Endothelial cell (in vitro differentiated cells): Measurements from ENCODE around the gene MLYCD. TPM values are rescaled to one million over a fixed set of nuclear protein-coding genes. Genes with fewer than 3 reads are reported as not detected.

ENCODE experiments used
- DNase-seq: peaks from one replicate; pipeline ENCODE4 v3.0.0; 2021; ENCODE audit warnings: low spot score
- H3K27ac Mint-ChIP-seq: one replicate; pipeline ENCODE4 v1.8.0; 2021; ENCODE audit warnings: mixed read lengths, inconsistent platforms; ENCODE audit not compliant: unreplicated experiment
- H3K27me3 Mint-ChIP-seq: one replicate; pipeline ENCODE4 v1.8.0; 2021; ENCODE audit warnings: mild to moderate bottlenecking, moderate library complexity, mixed read lengths, inconsistent platforms; ENCODE audit not compliant: unreplicated experiment
- H3K36me3 Mint-ChIP-seq: one replicate; pipeline ENCODE4 v1.8.0; 2021; ENCODE audit warnings: mild to moderate bottlenecking, low read depth, mixed read lengths, inconsistent platforms; ENCODE audit not compliant: unreplicated experiment
- H3K4me1 Mint-ChIP-seq: one replicate; pipeline ENCODE4 v1.8.0; 2021; ENCODE audit warnings: mild to moderate bottlenecking, mixed read lengths, inconsistent platforms; ENCODE audit not compliant: unreplicated experiment
- H3K4me3 Mint-ChIP-seq: one replicate; pipeline ENCODE4 v1.8.0; 2021; ENCODE audit warnings: mild to moderate bottlenecking, mixed read lengths, inconsistent platforms; ENCODE audit not compliant: unreplicated experiment
- H3K9me3 Mint-ChIP-seq: one replicate; pipeline ENCODE4 v1.8.0; 2021; ENCODE audit warnings: mixed read lengths, inconsistent platforms; ENCODE audit not compliant: unreplicated experiment
- total RNA-seq: library from RNA; stranded (reverse); fragmentation: NEBNext Ultra II Directional; extraction: Animal tissue kit (Norgen Biotek cat#: 25700); gene quantifications from one replicate; pipeline ENCODE4 v1.2.1, GENCODE V29; 2021; ENCODE audit not compliant: unreplicated experiment
- TF ChIP-seq, protein P1 (sequence below): fragments of 200-600 bp; sonication (generic); IDR thresholded peaks from one replicate; pipeline ENCODE4 v1.5.0; 2021; ENCODE audit warnings: antibody characterized with exemption; ENCODE audit not compliant: unreplicated experiment

Gene MLYCD
- total RNA-seq, 1 donor from 2014 or later: 3.0 TPM

DNA sequence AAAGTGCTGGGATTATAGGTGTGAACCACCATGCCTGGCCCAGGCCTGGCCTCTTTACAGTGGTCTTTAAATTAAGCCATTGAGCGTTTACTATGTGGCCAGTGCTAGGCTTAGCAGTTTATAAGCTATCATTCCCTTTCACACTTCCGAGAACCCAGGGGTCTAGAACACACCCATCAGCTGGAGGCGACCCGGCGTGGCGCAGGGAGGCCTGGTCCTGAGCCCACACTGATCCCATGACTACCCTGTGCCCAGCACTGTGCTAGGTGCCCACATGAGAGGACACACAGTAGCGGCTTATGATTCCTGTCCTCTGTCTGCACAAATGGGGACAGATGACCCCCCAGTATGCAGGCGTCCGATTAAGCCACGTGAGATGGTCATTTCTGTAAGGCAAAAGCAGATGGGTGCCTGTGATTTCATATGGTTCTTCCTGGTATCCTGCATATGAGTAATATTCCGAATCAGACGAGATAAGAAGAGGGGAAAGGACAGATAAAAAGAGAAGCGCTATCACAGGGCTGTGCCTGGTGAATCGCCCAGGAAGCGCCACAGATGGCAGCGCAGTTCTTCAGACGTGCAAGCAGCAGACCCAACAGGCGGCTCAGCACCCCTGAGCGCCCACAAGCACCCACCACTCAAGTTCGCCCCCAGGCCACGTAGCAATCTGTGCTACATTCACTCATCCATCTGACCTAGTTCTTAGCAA is 59.4 kb downstream of the MLYCD start:
- TF ChIP-seq, protein P1, sequence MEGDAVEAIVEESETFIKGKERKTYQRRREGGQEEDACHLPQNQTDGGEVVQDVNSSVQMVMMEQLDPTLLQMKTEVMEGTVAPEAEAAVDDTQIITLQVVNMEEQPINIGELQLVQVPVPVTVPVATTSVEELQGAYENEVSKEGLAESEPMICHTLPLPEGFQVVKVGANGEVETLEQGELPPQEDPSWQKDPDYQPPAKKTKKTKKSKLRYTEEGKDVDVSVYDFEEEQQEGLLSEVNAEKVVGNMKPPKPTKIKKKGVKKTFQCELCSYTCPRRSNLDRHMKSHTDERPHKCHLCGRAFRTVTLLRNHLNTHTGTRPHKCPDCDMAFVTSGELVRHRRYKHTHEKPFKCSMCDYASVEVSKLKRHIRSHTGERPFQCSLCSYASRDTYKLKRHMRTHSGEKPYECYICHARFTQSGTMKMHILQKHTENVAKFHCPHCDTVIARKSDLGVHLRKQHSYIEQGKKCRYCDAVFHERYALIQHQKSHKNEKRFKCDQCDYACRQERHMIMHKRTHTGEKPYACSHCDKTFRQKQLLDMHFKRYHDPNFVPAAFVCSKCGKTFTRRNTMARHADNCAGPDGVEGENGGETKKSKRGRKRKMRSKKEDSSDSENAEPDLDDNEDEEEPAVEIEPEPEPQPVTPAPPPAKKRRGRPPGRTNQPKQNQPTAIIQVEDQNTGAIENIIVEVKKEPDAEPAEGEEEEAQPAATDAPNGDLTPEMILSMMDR: no peak
- Mint-ChIP-seq H3K9me3 (no peaks in the 10 kb centered on the region), H3K27ac (no peak overlapping the region), H3K4me3 (no peak overlapping the region), H3K27me3 (peaks cover 8% of the 10 kb centered on the region), H3K36me3 (no peaks in the 10 kb centered on the region), H3K4me1 (no peaks in the 10 kb centered on the region)
- DNase-seq: no peak

DNA sequence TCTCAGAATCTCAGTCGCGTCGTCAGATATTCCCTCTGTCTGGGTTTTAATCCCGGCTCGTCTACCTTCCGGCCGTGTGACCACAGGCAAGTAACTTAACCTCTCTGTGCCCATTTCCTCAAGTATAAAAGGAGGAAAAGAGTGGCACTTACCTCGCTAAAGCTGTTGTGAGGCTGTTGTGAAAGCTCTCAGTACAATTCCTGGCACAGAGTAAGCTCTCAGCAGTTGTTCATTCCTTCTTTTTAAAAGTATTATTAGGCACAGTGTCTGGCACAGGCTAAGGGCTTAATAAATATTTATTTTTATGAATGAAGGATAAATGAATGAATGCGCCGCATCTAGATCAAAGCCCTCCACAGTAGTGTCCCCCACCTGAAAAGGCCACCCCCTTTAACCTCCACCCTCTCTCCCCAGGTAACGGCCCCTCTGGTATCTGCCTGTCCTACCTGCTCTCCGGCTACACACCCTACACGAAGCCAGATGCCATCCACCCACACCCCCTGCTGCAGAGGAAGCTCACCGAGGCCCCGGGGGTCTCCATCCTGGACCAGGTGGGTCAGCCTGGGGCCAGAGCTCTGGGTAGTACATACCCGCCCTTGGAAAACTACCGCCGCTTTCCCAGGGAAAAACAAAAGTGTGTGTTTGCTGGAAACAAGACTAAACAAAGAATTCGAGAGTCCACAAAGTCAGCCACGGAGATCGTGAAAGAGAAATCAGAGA is 60.1 kb downstream of the MLYCD start:
- Mint-ChIP-seq H3K4me3 (no peak overlapping the region), H3K36me3 (no peaks in the 10 kb centered on the region), H3K9me3 (no peaks in the 10 kb centered on the region), H3K27me3 (peaks cover 8% of the 10 kb centered on the region), H3K4me1 (no peaks in the 10 kb centered on the region), H3K27ac (no peak overlapping the region)
- TF ChIP-seq, protein P1: no peak
- no peak for DNase-seq

DNA sequence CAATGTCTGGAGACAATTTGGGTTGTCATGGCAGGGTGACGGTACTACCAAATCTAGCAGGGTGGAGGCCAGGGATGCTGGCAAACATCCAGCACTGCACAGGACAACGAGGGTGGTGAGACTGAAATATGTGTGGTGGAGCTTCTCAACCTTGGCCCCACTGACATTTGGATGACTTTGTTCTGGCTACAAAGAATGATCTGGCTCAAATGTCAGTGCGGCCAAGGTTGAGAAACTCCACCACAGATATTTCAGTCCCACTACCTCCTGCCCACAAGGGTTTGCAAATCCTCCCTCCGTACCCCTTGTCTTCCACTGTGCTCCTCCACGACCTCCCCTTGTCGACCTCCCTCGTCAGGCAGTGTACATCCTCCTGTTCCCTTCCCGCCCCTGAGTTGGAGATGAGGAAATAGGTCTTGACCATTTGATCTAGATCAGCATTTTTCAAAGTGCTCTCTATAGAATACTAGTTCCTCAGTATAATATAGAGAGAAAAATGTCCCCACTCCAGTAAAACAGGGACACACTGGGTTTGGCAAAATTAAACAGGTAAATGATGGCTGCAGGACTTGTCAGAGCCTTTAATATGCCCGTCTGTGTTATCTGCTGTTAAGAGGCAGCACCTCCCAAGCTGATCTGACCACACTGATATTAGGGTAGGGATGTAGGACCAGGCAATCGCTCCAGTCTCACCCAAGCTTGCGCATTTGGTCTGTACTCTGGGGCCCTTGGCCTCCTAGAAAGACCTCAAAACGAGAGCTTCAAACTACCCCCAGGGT is 60.9 kb downstream of the MLYCD start:
- H3K4me3 Mint-ChIP-seq: no peak overlapping the region
- TF ChIP-seq, protein P1: no peak
- peaks cover 8% of the 10 kb centered on the region for H3K27me3 Mint-ChIP-seq
- no peaks in the 10 kb centered on the region for H3K9me3 Mint-ChIP-seq
- no peak overlapping the region for H3K27ac Mint-ChIP-seq
- no peak for DNase-seq
- no peaks in the 10 kb centered on the region for H3K36me3 Mint-ChIP-seq
- no peaks in the 10 kb centered on the region for H3K4me1 Mint-ChIP-seq

DNA sequence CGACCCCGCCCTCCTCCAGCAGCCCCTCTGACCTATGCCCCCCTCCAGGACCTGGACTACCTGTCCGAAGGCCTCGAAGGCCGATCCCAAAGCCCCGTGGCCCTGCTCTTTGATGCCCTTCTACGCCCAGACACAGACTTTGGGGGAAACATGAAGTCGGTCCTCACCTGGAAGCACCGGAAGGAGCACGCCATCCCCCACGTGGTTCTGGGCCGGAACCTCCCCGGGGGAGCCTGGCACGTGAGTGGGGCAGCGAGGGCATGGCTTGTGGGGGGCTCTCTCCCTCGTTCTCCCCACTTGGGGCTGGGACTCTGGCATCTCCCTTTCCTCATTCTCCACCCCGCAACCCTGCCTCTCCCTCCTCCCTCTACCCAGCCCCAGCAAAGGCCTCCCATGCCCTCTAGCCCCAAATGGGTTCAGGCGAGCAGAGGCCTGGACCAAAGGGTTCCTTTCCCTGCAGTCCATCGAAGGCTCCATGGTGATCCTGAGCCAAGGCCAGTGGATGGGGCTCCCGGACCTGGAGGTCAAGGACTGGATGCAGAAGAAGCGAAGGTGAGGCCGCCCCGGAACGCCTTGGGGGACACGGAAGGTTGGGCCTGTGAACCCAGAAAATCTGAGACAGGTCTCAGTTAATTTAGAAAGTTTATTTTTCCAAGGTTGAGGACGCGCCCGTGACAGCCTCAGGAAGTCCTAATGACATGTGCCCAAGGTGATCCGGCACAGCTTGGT is 61.8 kb downstream of the MLYCD start:
- Mint-ChIP-seq H3K27ac (no peak overlapping the region), H3K27me3 (peaks cover 7% of the 10 kb centered on the region), H3K36me3 (no peaks in the 10 kb centered on the region), H3K4me1 (no peaks in the 10 kb centered on the region), H3K9me3 (no peaks in the 10 kb centered on the region), H3K4me3 (no peak overlapping the region)
- DNase-seq: no peak
- TF ChIP-seq, protein P1: no peak
